Hepatocyte (in vitro differentiated cells): ENCODE measurements around the gene EPHX1.
"Not testable (repeated sequence)": the region's sequence is repeated elsewhere in the genome, so short reads cannot be mapped to it uniquely, and the experiment has no call there.

Experiments
- EZH2phosphoT487 ChIP-seq: fragments of 200-600 bp; sonication (generic); IDR thresholded peaks from one replicate; pipeline ENCODE4 v1.6.1; 2018; ENCODE audit warnings: antibody characterized with exemption, mild to moderate bottlenecking, low read depth, moderate library complexity; ENCODE audit not compliant: unreplicated experiment, severe bottlenecking
- TF ChIP-seq, protein P1 (sequence below): fragments of 200-600 bp; sonication (generic); IDR thresholded peaks from 2 replicates; pipeline ENCODE4 v1.5.1; 2016; ENCODE audit warnings: antibody characterized with exemption, mild to moderate bottlenecking; ENCODE audit not compliant: poor library complexity

DNA sequence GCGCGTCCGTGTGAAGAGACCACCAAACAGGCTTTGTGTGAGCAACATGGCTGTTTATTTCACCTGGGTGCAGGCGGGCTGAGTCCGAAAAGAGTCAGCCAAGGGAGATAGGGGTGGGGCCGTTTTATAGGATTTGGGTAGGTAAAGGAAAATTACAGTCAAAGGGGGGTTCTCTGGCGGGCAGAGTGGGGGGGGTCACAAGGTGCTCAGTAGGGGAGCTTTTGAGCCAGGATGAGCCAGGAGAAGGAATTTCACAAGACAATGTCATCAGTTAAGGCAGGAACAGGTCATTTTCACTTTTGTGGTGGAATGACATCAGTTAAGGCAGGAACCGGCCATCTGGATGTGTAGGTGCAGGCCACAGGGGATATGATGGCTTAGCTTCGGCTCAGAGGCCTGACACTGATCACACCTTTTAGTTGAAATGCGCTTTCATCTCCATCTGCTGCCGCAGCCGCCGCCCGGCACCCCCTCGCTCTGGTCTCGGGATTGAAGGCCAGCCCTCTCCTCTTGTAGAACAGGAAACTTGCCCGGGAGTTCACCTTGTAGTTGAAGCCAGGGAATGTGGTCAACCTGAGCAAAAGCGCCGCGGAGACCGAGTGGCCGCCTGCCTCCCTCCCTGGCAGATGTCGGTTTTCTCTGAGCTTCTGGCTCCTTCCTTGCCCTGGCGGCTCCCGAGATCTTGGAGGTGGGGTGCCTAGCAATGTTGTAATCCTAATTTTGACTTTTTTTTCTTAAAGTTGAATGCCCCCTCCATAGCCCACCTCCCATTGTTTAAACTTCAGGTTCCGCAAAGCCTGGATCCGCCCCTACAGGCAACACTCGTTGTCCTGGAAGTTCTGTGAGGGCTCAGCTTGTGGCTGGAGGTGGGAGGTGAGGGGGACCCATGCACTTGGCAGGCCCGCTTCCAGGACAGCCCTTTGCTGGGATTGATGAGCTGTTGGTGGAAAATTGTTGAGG is 935 bp downstream of the EPHX1 start:
- TF ChIP-seq, protein P1, sequence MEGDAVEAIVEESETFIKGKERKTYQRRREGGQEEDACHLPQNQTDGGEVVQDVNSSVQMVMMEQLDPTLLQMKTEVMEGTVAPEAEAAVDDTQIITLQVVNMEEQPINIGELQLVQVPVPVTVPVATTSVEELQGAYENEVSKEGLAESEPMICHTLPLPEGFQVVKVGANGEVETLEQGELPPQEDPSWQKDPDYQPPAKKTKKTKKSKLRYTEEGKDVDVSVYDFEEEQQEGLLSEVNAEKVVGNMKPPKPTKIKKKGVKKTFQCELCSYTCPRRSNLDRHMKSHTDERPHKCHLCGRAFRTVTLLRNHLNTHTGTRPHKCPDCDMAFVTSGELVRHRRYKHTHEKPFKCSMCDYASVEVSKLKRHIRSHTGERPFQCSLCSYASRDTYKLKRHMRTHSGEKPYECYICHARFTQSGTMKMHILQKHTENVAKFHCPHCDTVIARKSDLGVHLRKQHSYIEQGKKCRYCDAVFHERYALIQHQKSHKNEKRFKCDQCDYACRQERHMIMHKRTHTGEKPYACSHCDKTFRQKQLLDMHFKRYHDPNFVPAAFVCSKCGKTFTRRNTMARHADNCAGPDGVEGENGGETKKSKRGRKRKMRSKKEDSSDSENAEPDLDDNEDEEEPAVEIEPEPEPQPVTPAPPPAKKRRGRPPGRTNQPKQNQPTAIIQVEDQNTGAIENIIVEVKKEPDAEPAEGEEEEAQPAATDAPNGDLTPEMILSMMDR: not testable (repeated sequence)
- not testable (repeated sequence) for TF ChIP-seq EZH2phosphoT487
